ENCODE results near the gene COL25A1.

COL25A1 gene

GRCh38 chr4:108831291-108831690 is 471.2 kb downstream of the COL25A1 start:
- no peak for DNase-seq (ENCODE audit: extremely low read depth, low read depth)
- no peak for TF ChIP-seq CTCF (IDR thresholded peaks at IDR 0.05; ENCODE audit: low read depth, low read length, missing control alignments)
- H3K4me3 ChIP-seq (replicated peaks; ENCODE audit: low read depth, low read length) = no peak overlapping the region

GRCh38 chr4:108830509-108831244 is 471.8 kb downstream of the COL25A1 start:
- no peak for DNase-seq (ENCODE audit: extremely low read depth, low read depth)
- no peak overlapping the region for H3K4me3 ChIP-seq (replicated peaks; ENCODE audit: low read depth, low read length)
- no peak for TF ChIP-seq CTCF (IDR thresholded peaks at IDR 0.05; ENCODE audit: low read depth, low read length, missing control alignments)

- no peak for DNase-seq (ENCODE audit: extremely low read depth, low read depth)
- TF ChIP-seq CTCF (IDR thresholded peaks at IDR 0.05; ENCODE audit: low read depth, low read length, missing control alignments) = no peak
- H3K4me3 ChIP-seq (replicated peaks; ENCODE audit: low read depth, low read length) = no peak overlapping the region
Observed at GRCh38 chr4:108829966-108830492, 472.4 kb downstream of the COL25A1 start.

- DNase-seq (ENCODE audit: extremely low read depth, low read depth) = no peak
- no peak for TF ChIP-seq CTCF (IDR thresholded peaks at IDR 0.05; ENCODE audit: low read depth, low read length, missing control alignments)
- no peak overlapping the region for H3K4me3 ChIP-seq (replicated peaks; ENCODE audit: low read depth, low read length)
Observed at GRCh38 chr4:108828620-108829019, 473.8 kb downstream of the COL25A1 start.

GRCh38 chr4:108825737-108826136 is 476.7 kb downstream of the COL25A1 start:
- H3K4me3 ChIP-seq (replicated peaks; ENCODE audit: low read depth, low read length) = no peak overlapping the region
- DNase-seq (ENCODE audit: extremely low read depth, low read depth) = no peak
- TF ChIP-seq CTCF (IDR thresholded peaks at IDR 0.05; ENCODE audit: low read depth, low read length, missing control alignments) = no peak

GRCh38 chr4:108821351-108821930 is 481.0 kb downstream of the COL25A1 start:
- no peak for DNase-seq (ENCODE audit: extremely low read depth, low read depth)
- no peak overlapping the region for H3K4me3 ChIP-seq (replicated peaks; ENCODE audit: low read depth, low read length)
- no peak for TF ChIP-seq CTCF (IDR thresholded peaks at IDR 0.05; ENCODE audit: low read depth, low read length, missing control alignments)

Measured in HFF-Myc (cell line).